Endothelial cell of umbilical vein (primary cell): ENCODE results near the gene ST3GAL4. TPM values are rescaled to one million over a fixed set of nuclear protein-coding genes. Genes with fewer than 3 reads are reported as not detected.
A peak's percentile ranks its signal among the peaks of the same experiment; 100 is the strongest.

ENCODE experiments used
- BruUV-seq: library from RNA; stranded (reverse); fragments of 400-500 nt; replicated peaks from 2 replicates; lab custom pipeline; 2021; lab: Mats Ljungman, UMichigan
- CTCF ChIA-PET: fragments of 300-600, 350-600 bp; sonication (Branson Sonifier 250); formaldehyde crosslinking; loops from one replicate; lab custom pipeline; 2021; ENCODE audit warnings: antibody characterized with exemption, inconsistent platforms; lab: Charles Lee
- POLR2A ChIA-PET: fragments of 300-600, 350-600 bp; sonication (Branson Sonifier 250); formaldehyde crosslinking; loops from one replicate; lab custom pipeline; 2021; ENCODE audit warnings: antibody characterized with exemption, inconsistent platforms; lab: Charles Lee
- DNase-seq: peaks from one replicate; pipeline ENCODE4 v3.0.0-alpha.2; 2011; ENCODE audit warnings: low read depth, low spot score
- FAIRE-seq: peaks from 2 replicates; lab custom pipeline; 2011; peaks lifted over from hg19 to GRCh38; lab: Jason Lieb, UNC
- H2AFZ ChIP-seq: 2 replicates; pipeline ENCODE4 v1.6.0; 2012; ENCODE audit warnings: low read depth, low read length, control low read depth, inconsistent platforms
- H3K27ac ChIP-seq: 2 replicates; pipeline ENCODE4 v1.5.1; 2011; ENCODE audit warnings: low read depth, mild to moderate bottlenecking, control low read depth, low read length, moderate library complexity; ENCODE audit not compliant: insufficient read depth
- H3K27me3 ChIP-seq, 2 experiments: 2 replicates each; pipeline versions ENCODE4 v1.6.0 to v1.6.1; 2011; ENCODE audit warnings: low read length in 2 of 2, mixed read lengths in 1 of 2; ENCODE audit not compliant: control insufficient read depth in 2 of 2, insufficient read depth in 2 of 2
- H3K36me3 ChIP-seq, 2 experiments: 2 replicates in 1 of 2; 3 replicates in 1 of 2; pipeline ENCODE4 v1.5.1; 2011; ENCODE audit warnings: low read length in 2 of 2, mild to moderate bottlenecking in 1 of 2, moderate library complexity in 1 of 2; ENCODE audit not compliant: control insufficient read depth in 2 of 2, insufficient read depth in 2 of 2; ENCODE audit errors: extremely low read depth in 1 of 2
- H3K4me1 ChIP-seq: 3 replicates; pipeline ENCODE4 v1.5.1; 2011; ENCODE audit warnings: mild to moderate bottlenecking, low read length; ENCODE audit not compliant: control insufficient read depth, insufficient read depth; ENCODE audit errors: extremely low read depth
- H3K4me2 ChIP-seq: 2 replicates; pipeline ENCODE4 v1.6.1; 2011; ENCODE audit warnings: low read length, control low read depth, mixed read lengths; ENCODE audit not compliant: insufficient read depth
- H3K4me3 ChIP-seq, 3 experiments: fragments of 200-600 bp in 1 of 3; sonication (generic), shearing (Covaris generic) in 1 of 3; replicated peaks in 1 of 3; 2 replicates each; pipeline ENCODE4 v1.5.1; 2011 to 2016; ENCODE audit warnings: control low read depth in 3 of 3, low read length in 3 of 3, mild to moderate bottlenecking in 2 of 3, inconsistent platforms in 1 of 3, low read depth in 1 of 3, moderate library complexity in 1 of 3; ENCODE audit not compliant: insufficient read depth in 1 of 3
- H3K79me2 ChIP-seq: 2 replicates; pipeline ENCODE4 v1.6.0; 2012; ENCODE audit warnings: low read length, inconsistent platforms; ENCODE audit not compliant: control insufficient read depth, insufficient read depth
- H3K9ac ChIP-seq: replicated peaks from 2 replicates; pipeline ENCODE3; 2011; ENCODE audit warnings: low read length, control low read depth; ENCODE audit not compliant: insufficient read depth; ENCODE audit errors: extremely low read depth
- H3K9me1 ChIP-seq: replicated peaks from 3 replicates; pipeline ENCODE4 v1.6.0; 2011; ENCODE audit warnings: mild to moderate bottlenecking, low read length; ENCODE audit not compliant: control insufficient read depth, insufficient read depth; ENCODE audit errors: extremely low read depth
- H3K9me3 ChIP-seq: replicated peaks from 2 replicates; pipeline ENCODE4 v1.5.1; 2012; ENCODE audit warnings: low read length, inconsistent platforms; ENCODE audit not compliant: control insufficient read depth, insufficient read depth
- H4K20me1 ChIP-seq: replicated peaks from 2 replicates; pipeline ENCODE3; 2011; ENCODE audit warnings: mild to moderate bottlenecking, low read length; ENCODE audit not compliant: control insufficient read depth, insufficient read depth; ENCODE audit errors: extremely low read depth
- EZH2 ChIP-seq: IDR thresholded peaks from 2 replicates; pipeline ENCODE4 v1.6.1; 2012; ENCODE audit warnings: borderline replicate concordance, low read depth, mild to moderate bottlenecking, moderate library complexity, low read length, inconsistent platforms; ENCODE audit not compliant: severe bottlenecking
- FOS ChIP-seq: IDR thresholded peaks from 2 replicates; pipeline ENCODE4 v1.6.1; 2011; ENCODE audit warnings: mild to moderate bottlenecking, low read length, moderate library complexity, borderline replicate concordance; ENCODE audit not compliant: insufficient read depth
- GATA2 ChIP-seq: IDR thresholded peaks from 2 replicates; pipeline ENCODE4 v1.7.0; 2011; ENCODE audit warnings: low read depth, mild to moderate bottlenecking, moderate library complexity, mixed read lengths, low read length; ENCODE audit not compliant: insufficient read length, insufficient read depth
- JUN ChIP-seq: IDR thresholded peaks from 2 replicates; pipeline ENCODE4 v1.6.1; 2011; ENCODE audit warnings: borderline replicate concordance, low read depth; ENCODE audit not compliant: insufficient read length, insufficient read depth
- MYC ChIP-seq: IDR thresholded peaks from one replicate; pipeline ENCODE4 v1.6.1; 2011; ENCODE audit warnings: mild to moderate bottlenecking, low read depth, low read length
- POLR2A ChIP-seq: IDR thresholded peaks from 2 replicates; pipeline ENCODE4 v1.6.1; 2012; ENCODE audit warnings: low read depth, mild to moderate bottlenecking, control low read depth, low read length
- POLR2AphosphoS5 ChIP-seq: IDR thresholded peaks from 2 replicates; pipeline ENCODE4 v1.6.1; 2012; ENCODE audit warnings: low read depth, mild to moderate bottlenecking, control low read depth, low read length, moderate library complexity; ENCODE audit not compliant: insufficient read depth
- dilution Hi-C: fragments of 300-500 bp; cut with MboI; formaldehyde crosslinking; loops from one replicate; pipeline ENCODE4 v1.15.0; 2019; ENCODE audit warnings: low sequenced_read_pairs; ENCODE audit not compliant: extremely low pct_ligation_motif_present
- intact Hi-C: fragments of 100-400 bp; cut with micrococcal nuclease; formaldehyde crosslinking; loops from one replicate; pipeline ENCODE4 v1.10.0; 2022
- polyA plus RNA-seq, 4 experiments: library from polyadenylated mRNA; depleted of rRNA in 3 of 4; stranded (reverse) in 3 of 4; unstranded in 1 of 4; fragments of >200 nt; gene quantifications; 2 replicates each; pipeline versions ENCODE4 v1.2.1 to v1.2.3, GENCODE V29; 2011 to 2012; ENCODE audit warnings: missing spikeins in 1 of 4
- total RNA-seq: library from RNA; stranded (reverse); gene quantifications from 2 replicates; pipeline ENCODE4 v1.2.3, GENCODE V29; 2021
- TF ChIP-seq, protein P1 (sequence below): IDR thresholded peaks from 2 replicates; pipeline ENCODE4 v1.6.1; 2011; ENCODE audit not compliant: insufficient read depth, insufficient read length
- TF ChIP-seq, protein P2 (sequence below), 2 donors: IDR thresholded peaks; 1 replicate in 1 of 2; 2 replicates in 1 of 2; pipeline ENCODE4 v1.5.1; 2011; ENCODE audit warnings: low read length in 2 of 2, mild to moderate bottlenecking in 2 of 2, moderate library complexity in 2 of 2, control low read depth in 1 of 2, inconsistent platforms in 1 of 2, low read depth in 1 of 2; ENCODE audit not compliant: insufficient read depth in 1 of 2; ENCODE audit errors: extremely low read depth in 1 of 2

Gene ST3GAL4
- total and polyA plus RNA-seq, 2 donors (not counting 3 experiments of a cell fraction or from before 2014, with no cell fraction given) = 17.7 to 19.4 TPM

DNA sequence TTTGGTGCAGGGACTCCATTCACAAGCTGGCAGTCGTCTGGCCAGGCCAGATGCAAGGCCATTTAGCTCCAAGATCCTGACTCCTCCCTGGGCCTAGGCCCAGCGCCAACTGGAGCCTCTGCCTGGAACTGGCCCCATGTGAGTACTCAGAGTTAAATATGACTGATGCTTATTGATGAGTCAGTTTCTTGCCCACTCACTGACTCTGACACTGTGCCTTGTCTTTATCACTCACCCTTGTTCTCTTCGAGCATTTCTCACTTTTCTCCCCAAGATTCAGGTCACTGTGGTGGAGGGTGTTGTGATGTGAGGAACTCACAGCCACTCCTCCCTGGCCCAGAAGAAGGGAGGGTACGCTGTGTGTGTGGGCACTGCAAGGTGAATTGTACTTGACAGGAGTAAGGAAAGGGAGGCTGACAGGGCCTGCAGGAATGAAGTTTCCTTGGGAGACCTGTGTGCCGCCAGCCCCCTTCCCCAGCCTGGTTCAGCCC is 23.2 kb upstream of the ST3GAL4 start:
- Histone ChIP-seq H3K9me3 (no peaks in the 10 kb centered on the region), H3K27ac (no peak overlapping the region), H3K4me1 (peaks cover 24% of the 10 kb centered on the region), H3K36me3 (no peaks in the 10 kb centered on the region), H3K4me3 (no peak overlapping the region), H3K79me2 (no peaks in the 10 kb centered on the region), H2AFZ (no peak overlapping the region), H3K27me3 (no peaks in the 10 kb centered on the region), H4K20me1 (no peaks in the 10 kb centered on the region), H3K4me2 (no peak overlapping the region), H3K9ac (no peak overlapping the region), H3K9me1 (no peaks in the 10 kb centered on the region)
- DNase-seq = peak; percentile 21
- POLR2A ChIA-PET = no interaction called here
- intact Hi-C loops (no loop called here), dilution Hi-C loops (no loop called here)
- BruUV-seq = no TSS peak
- peak; percentile 15 for FAIRE-seq
- CTCF ChIA-PET = interaction anchor here (0.9 to 1.9 kb wide), 5 partner anchors 10 to 149 kb away, joined by 4 to 7 read pairs (median 4); partner anchors contain the start of gene ST3GAL4
- TF ChIP-seq GATA2 = no peak
- TF ChIP-seq FOS = peak; percentile 63

GRCh38 chr11:126333142-126333541 is 22.3 kb upstream of the ST3GAL4 start:
- H3K4me3 ChIP-seq = no peak overlapping the region
- H3K79me2 ChIP-seq = no peaks in the 10 kb centered on the region
- ChIA-PET CTCF (interaction anchor here (1.4 to 3.6 kb wide), 3 partner anchors 9 to 147 kb away, joined by 4 to 14 read pairs (median 7); partner anchors contain the start of gene ST3GAL4), POLR2A (no interaction called here)
- TF ChIP-seq POLR2A (no peak), FOS (no peak), MYC (no peak), JUN (no peak), GATA2 (no peak), EZH2 (no peak), POLR2AphosphoS5 (no peak)
- TF ChIP-seq, protein P1, sequence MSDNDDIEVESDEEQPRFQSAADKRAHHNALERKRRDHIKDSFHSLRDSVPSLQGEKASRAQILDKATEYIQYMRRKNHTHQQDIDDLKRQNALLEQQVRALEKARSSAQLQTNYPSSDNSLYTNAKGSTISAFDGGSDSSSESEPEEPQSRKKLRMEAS = no peak
- TF ChIP-seq, protein P2, sequence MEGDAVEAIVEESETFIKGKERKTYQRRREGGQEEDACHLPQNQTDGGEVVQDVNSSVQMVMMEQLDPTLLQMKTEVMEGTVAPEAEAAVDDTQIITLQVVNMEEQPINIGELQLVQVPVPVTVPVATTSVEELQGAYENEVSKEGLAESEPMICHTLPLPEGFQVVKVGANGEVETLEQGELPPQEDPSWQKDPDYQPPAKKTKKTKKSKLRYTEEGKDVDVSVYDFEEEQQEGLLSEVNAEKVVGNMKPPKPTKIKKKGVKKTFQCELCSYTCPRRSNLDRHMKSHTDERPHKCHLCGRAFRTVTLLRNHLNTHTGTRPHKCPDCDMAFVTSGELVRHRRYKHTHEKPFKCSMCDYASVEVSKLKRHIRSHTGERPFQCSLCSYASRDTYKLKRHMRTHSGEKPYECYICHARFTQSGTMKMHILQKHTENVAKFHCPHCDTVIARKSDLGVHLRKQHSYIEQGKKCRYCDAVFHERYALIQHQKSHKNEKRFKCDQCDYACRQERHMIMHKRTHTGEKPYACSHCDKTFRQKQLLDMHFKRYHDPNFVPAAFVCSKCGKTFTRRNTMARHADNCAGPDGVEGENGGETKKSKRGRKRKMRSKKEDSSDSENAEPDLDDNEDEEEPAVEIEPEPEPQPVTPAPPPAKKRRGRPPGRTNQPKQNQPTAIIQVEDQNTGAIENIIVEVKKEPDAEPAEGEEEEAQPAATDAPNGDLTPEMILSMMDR (IDR thresholded peaks at IDR 0.05; ENCODE audit: extremely low read depth in 1 of 2, insufficient read depth in 1 of 2, low read depth in 1 of 2, low read length in 2 of 2) = no peak
- no peak overlapping the region for H3K9ac ChIP-seq
- FAIRE-seq (no peak), DNase-seq (no peak)
- no peak overlapping the region for H3K4me2 ChIP-seq
- intact Hi-C loops (no loop called here), dilution Hi-C loops (no loop called here)
- H3K4me1 ChIP-seq = peaks cover 28% of the 10 kb centered on the region
- no peak overlapping the region for H2AFZ ChIP-seq
- no peaks in the 10 kb centered on the region for H3K9me1 ChIP-seq
- no peaks in the 10 kb centered on the region for H3K36me3 ChIP-seq
- H3K27me3 ChIP-seq = no peaks in the 10 kb centered on the region
- H3K9me3 ChIP-seq = no peaks in the 10 kb centered on the region
- BruUV-seq = no TSS peak
- no peaks in the 10 kb centered on the region for H4K20me1 ChIP-seq
- no peak overlapping the region for H3K27ac ChIP-seq
